CD4-positive, alpha-beta T cell (primary cell): Measurements from ENCODE around the gene MAST3. TPM values are rescaled to one million over a fixed set of nuclear protein-coding genes. Genes with fewer than 3 reads are reported as not detected.

Experiments
- ATAC-seq: fragments of 200-7000 bp; cut with Tn5 transposase; one replicate; pipeline ENCODE4 v1.10.0; 2022; ENCODE audit warnings: mild to moderate bottlenecking; ENCODE audit not compliant: poor library complexity
- CTCF ChIA-PET: fragments of 350-600 bp; sonication (Branson Sonifier 250); formaldehyde crosslinking; loops from one replicate; lab custom pipeline; 2021; ENCODE audit warnings: antibody characterized with exemption, inconsistent platforms; lab: Charles Lee
- POLR2A ChIA-PET: fragments of 350-600 bp; sonication (Branson Sonifier 250); formaldehyde crosslinking; loops from one replicate; lab custom pipeline; 2021; ENCODE audit warnings: antibody characterized with exemption, inconsistent platforms; lab: Charles Lee
- DNase-seq, 14 experiments: peaks; one replicate each; pipeline ENCODE4 v3.0.0-alpha.2; 2013 to 2020; ENCODE audit warnings: mixed read lengths in 2 of 14
- H3K27ac ChIP-seq, 2 donors: one replicate each; pipeline versions ENCODE4 v1.5.1 to v1.7.0; 2013; ENCODE audit warnings: low read length in 2 of 2, low read depth in 1 of 2, mild to moderate bottlenecking in 1 of 2
- H3K27me3 ChIP-seq, 2 experiments: 1 replicate in 1 of 2; 2 replicates in 1 of 2; pipeline versions ENCODE4 v1.6.1 to v1.7.0; 2013; ENCODE audit warnings: low read length in 2 of 2, control low read depth in 1 of 2, mild to moderate bottlenecking in 1 of 2, moderate library complexity in 1 of 2; ENCODE audit not compliant: insufficient read depth in 2 of 2, control insufficient read depth in 1 of 2
- H3K36me3 ChIP-seq: one replicate; pipeline ENCODE4 v1.6.1; 2013; ENCODE audit warnings: low read length, control low read depth; ENCODE audit not compliant: insufficient read depth
- H3K4me1 ChIP-seq: one replicate; pipeline ENCODE4 v1.6.1; 2013; ENCODE audit warnings: low read length, control low read depth; ENCODE audit not compliant: insufficient read depth
- H3K4me3 ChIP-seq: one replicate; pipeline ENCODE4 v1.5.1; 2013; ENCODE audit warnings: mild to moderate bottlenecking, low read length, moderate library complexity
- H3K9me3 ChIP-seq, 2 experiments: 1 replicate in 1 of 2; 2 replicates in 1 of 2; pipeline versions ENCODE4 v1.6.1 to v1.7.0; 2013; ENCODE audit warnings: low read length in 2 of 2, mild to moderate bottlenecking in 2 of 2, control low read depth in 1 of 2, moderate library complexity in 1 of 2; ENCODE audit not compliant: control insufficient read depth in 1 of 2, insufficient read depth in 1 of 2
- H3K27ac Mint-ChIP-seq: one replicate; pipeline ENCODE4 v1.8.0; 2020; ENCODE audit warnings: mixed read lengths
- H3K27me3 Mint-ChIP-seq: one replicate; pipeline ENCODE4 v1.8.0; 2021; ENCODE audit warnings: mixed read lengths
- H3K36me3 Mint-ChIP-seq: one replicate; pipeline ENCODE4 v1.8.0; 2021; ENCODE audit warnings: low read depth, mixed read lengths
- H3K4me1 Mint-ChIP-seq: one replicate; pipeline ENCODE4 v1.8.0; 2021; ENCODE audit warnings: low read depth, mixed read lengths
- H3K4me3 Mint-ChIP-seq: one replicate; pipeline ENCODE4 v1.8.0; 2020; ENCODE audit warnings: mild to moderate bottlenecking, mixed read lengths
- H3K9me3 Mint-ChIP-seq: one replicate; pipeline ENCODE4 v1.8.0; 2020; ENCODE audit warnings: mixed read lengths
- intact Hi-C, 2 experiments: fragments of 100-400 bp; cut with DNase I in 1 of 2; cut with micrococcal nuclease in 1 of 2; formaldehyde crosslinking; loops; one replicate each; pipeline versions ENCODE4 v1.15.1 to v1.9.0; 2023 to 2025; cut with DNase I, micrococcal nuclease
- total RNA-seq, 174 experiments: library from RNA in 2 of 174; stranded (reverse) in 2 of 174; gene quantifications; one replicate each; pipeline ENCODE4 v1.2.3 and lab custom pipeline; 2021 to 2026
- TF ChIP-seq, protein P1 (sequence below): fragments of 200-600 bp; IDR thresholded peaks from one replicate; pipeline ENCODE4 v1.8.0; 2022; ENCODE audit warnings: antibody characterized with exemption, mild to moderate bottlenecking

MAST3 gene
- total RNA-seq, 2 experiments from 2014 or later, result 16.1 to 16.4 TPM

- H3K9me3 Mint-ChIP-seq, result no peaks in the 10 kb centered on the region
- Histone ChIP-seq H3K9me3 (no peaks in the 10 kb centered on the region), H3K27me3 (no peaks in the 10 kb centered on the region), H3K27ac (no peak overlapping the region), H3K36me3 (peaks cover 49% of the 10 kb centered on the region), H3K4me1 (peaks cover 13% of the 10 kb centered on the region), H3K4me3 (no peak overlapping the region)
- no peak for ATAC-seq
- no peak overlapping the region for H3K27ac Mint-ChIP-seq
- H3K36me3 Mint-ChIP-seq, result peaks cover 24% of the 10 kb centered on the region
- H3K27me3 Mint-ChIP-seq, result no peaks in the 10 kb centered on the region
- H3K4me3 Mint-ChIP-seq, result no peak overlapping the region
- intact Hi-C loops, result no loop called here
- TF ChIP-seq, protein P1, sequence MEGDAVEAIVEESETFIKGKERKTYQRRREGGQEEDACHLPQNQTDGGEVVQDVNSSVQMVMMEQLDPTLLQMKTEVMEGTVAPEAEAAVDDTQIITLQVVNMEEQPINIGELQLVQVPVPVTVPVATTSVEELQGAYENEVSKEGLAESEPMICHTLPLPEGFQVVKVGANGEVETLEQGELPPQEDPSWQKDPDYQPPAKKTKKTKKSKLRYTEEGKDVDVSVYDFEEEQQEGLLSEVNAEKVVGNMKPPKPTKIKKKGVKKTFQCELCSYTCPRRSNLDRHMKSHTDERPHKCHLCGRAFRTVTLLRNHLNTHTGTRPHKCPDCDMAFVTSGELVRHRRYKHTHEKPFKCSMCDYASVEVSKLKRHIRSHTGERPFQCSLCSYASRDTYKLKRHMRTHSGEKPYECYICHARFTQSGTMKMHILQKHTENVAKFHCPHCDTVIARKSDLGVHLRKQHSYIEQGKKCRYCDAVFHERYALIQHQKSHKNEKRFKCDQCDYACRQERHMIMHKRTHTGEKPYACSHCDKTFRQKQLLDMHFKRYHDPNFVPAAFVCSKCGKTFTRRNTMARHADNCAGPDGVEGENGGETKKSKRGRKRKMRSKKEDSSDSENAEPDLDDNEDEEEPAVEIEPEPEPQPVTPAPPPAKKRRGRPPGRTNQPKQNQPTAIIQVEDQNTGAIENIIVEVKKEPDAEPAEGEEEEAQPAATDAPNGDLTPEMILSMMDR, result no peak
- DNase-seq, result no peak
- ChIA-PET CTCF (interaction anchor here (0.5 to 6.5 kb wide), 5 partner anchors 53 to 255 kb away, joined by 3 to 40 read pairs (median 4); partner anchors contain the start of gene ARRDC2), POLR2A (interaction anchor here (1.5 to 1.7 kb wide), 2 partner anchors 15 to 201 kb away, joined by 3 to 7 read pairs; partner anchors contain the start of gene RPL18A)
- peaks cover 12% of the 10 kb centered on the region for H3K4me1 Mint-ChIP-seq
Observed at GRCh38 chr19:18060472-18060871, 37.1 kb upstream of the MAST3 start.

DNA sequence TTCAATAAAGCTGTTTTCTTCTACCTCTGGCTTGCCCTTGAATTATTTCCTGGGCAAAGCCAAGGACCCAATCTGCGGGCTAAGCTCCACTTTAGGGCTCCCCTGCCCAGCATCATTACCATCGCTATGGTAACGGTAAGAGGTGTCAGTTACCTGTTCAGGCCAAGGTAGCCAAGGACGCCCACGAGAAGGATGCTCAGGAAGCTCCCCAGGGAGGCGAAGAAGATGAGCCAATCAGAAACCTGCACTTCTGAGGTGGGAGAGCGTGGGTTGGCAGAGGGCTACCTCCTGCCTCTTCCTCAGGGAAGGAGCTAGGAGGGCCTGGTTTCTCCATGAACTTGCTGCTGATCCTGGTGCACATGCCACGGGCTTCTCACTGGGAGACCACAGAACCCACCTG lies 35.5 kb upstream of the MAST3 start:
- Mint-ChIP-seq H3K27me3 (no peaks in the 10 kb centered on the region), H3K4me3 (no peak overlapping the region), H3K27ac (no peak overlapping the region), H3K36me3 (peaks cover 24% of the 10 kb centered on the region), H3K4me1 (peaks cover 12% of the 10 kb centered on the region), H3K9me3 (no peaks in the 10 kb centered on the region)
- no peak overlapping the region for H3K4me3 ChIP-seq
- intact Hi-C loops, result no loop called here
- H3K27me3 ChIP-seq, result no peaks in the 10 kb centered on the region
- no peak overlapping the region for H3K27ac ChIP-seq
- H3K9me3 ChIP-seq, result no peaks in the 10 kb centered on the region
- H3K36me3 ChIP-seq, result peaks cover 52% of the 10 kb centered on the region
- ChIA-PET CTCF (interaction anchor here (0.5 to 3.2 kb wide), 4 partner anchors 65 to 722 kb away, joined by 3 to 10 read pairs (median 4); no protein-coding TSS in a partner anchor), POLR2A (no interaction called here)
- ATAC-seq, result no peak
- TF ChIP-seq, protein P1, result no peak
- peaks cover 13% of the 10 kb centered on the region for H3K4me1 ChIP-seq
- DNase-seq, result no peak

- POLR2A ChIA-PET, result no interaction called here
- H3K27ac Mint-ChIP-seq, result no peak overlapping the region
- TF ChIP-seq, protein P1, result no peak
Observed at GRCh38 chr19:18063463-18063862, 34.1 kb upstream of the MAST3 start.

More at GRCh38 chr19:18063463-18063862, 34.1 kb upstream of the MAST3 start:
- Mint-ChIP-seq H3K4me1 (peaks cover 4% of the 10 kb centered on the region), H3K27me3 (no peaks in the 10 kb centered on the region), H3K36me3 (peaks cover 23% of the 10 kb centered on the region), H3K9me3 (no peaks in the 10 kb centered on the region), H3K4me3 (no peak overlapping the region)
- ATAC-seq, result no peak
- DNase-seq, result peak in 8 of 14 experiments; percentile 24 to 65 (median 41)
- H3K27me3 ChIP-seq, result no peaks in the 10 kb centered on the region
- no peak overlapping the region for H3K4me3 ChIP-seq
- H3K9me3 ChIP-seq, result no peaks in the 10 kb centered on the region
- CTCF ChIA-PET, result interaction anchor here (0.7 to 1.5 kb wide), 10 partner anchors 26 to 131 kb away, joined by 3 to 10 read pairs (median 4); partner anchors contain the start of genes MAST3 and PIK3R2
- peaks cover 56% of the 10 kb centered on the region for H3K36me3 ChIP-seq
- H3K4me1 ChIP-seq, result peaks cover 4% of the 10 kb centered on the region
- no peak overlapping the region for H3K27ac ChIP-seq
- intact Hi-C loops, result no loop called here
